K562 (cell line): ENCODE data around the gene CMBL.

Experiments
- DACH1 ChIP-seq: fragments of 450-650 bp; IDR thresholded peaks from 2 replicates; pipeline ENCODE4 v1.6.1; 2018; ENCODE audit not compliant: partially characterized antibody
- KDM4B ChIP-seq, 2 experiments: fragments of 450-650 bp in 1 of 2; sonication (generic) in 1 of 2; IDR thresholded peaks; 2 replicates each; pipeline ENCODE4 v1.6.1; 2016 to 2017; ENCODE audit warnings: borderline replicate concordance in 2 of 2, antibody characterized with exemption in 1 of 2, low read depth in 1 of 2, mild to moderate bottlenecking in 1 of 2
- MIER1 ChIP-seq: fragments of 450-650 bp; IDR thresholded peaks from 2 replicates; pipeline ENCODE4 v1.6.1; 2016; ENCODE audit warnings: antibody characterized with exemption, mild to moderate bottlenecking, low read depth
- MXI1 ChIP-seq: IDR thresholded peaks from 2 replicates; pipeline ENCODE4 v1.6.1; 2011; ENCODE audit warnings: low read depth, mild to moderate bottlenecking, improper control_type of control experiment, low read length
- NUFIP1 ChIP-seq: fragments of 450-650 bp; IDR thresholded peaks from 2 replicates; pipeline ENCODE4 v1.6.1; 2018; ENCODE audit not compliant: partially characterized antibody
- RFX5 ChIP-seq: IDR thresholded peaks from 2 replicates; pipeline ENCODE4 v1.6.1; 2011; ENCODE audit warnings: low read depth, mild to moderate bottlenecking, improper control_type of control experiment, low read length
- SMC3 ChIP-seq: conservative IDR thresholded peaks from 2 replicates; pipeline ENCODE4 v1.6.1; 2011; ENCODE audit warnings: low read depth, low read length, improper control_type of control experiment; ENCODE audit not compliant: insufficient read depth
- SNRNP70 ChIP-seq: fragments of 200-400 bp; formaldehyde crosslinking; optimal IDR thresholded peaks from 2 replicates; pipeline ENCODE3; 2017; ENCODE audit warnings: low read depth, low read length
- TAF15 ChIP-seq: fragments of 200-400 bp; formaldehyde crosslinking; IDR thresholded peaks from 2 replicates; pipeline ENCODE4 v1.6.1; 2017; ENCODE audit warnings: mild to moderate bottlenecking, low read depth, low read length, moderate library complexity
- TRIM28 ChIP-seq: fragments of 450-650 bp; IDR thresholded peaks from 2 replicates; pipeline ENCODE4 v1.6.1; 2017
- ZBTB43 ChIP-seq: sonication (generic); formaldehyde crosslinking; IDR thresholded peaks from 2 replicates; pipeline ENCODE4 v1.8.0; 2023; ENCODE audit warnings: mild to moderate bottlenecking, missing genetic modification reagents
- ZBTB7A ChIP-seq: IDR thresholded peaks from 2 replicates; pipeline ENCODE4 v1.6.1; 2011; ENCODE audit warnings: low read depth, mild to moderate bottlenecking, low read length, moderate library complexity, borderline replicate concordance; ENCODE audit not compliant: control insufficient read depth
- ZNF280B ChIP-seq: fragments of 250-450 bp; sonication (Bioruptor Pico); IDR thresholded peaks from 2 replicates; pipeline ENCODE4 v1.5.1; 2021; ENCODE audit warnings: mild to moderate bottlenecking

GRCh38 chr5:10266137-10266536 is 41.6 kb downstream of the CMBL start:
- TF ChIP-seq KDM4B (IDR thresholded peaks at IDR 0.05; ENCODE audit: borderline replicate concordance in 2 of 2, low read depth in 1 of 2) (no peak), SMC3 (no peak), ZBTB43 (CRISPR knock-in tag) (no peak), ZNF280B (no peak), TRIM28 (no peak), MIER1 (no peak), DACH1 (no peak), NUFIP1 (no peak), RFX5 (no peak), ZBTB7A (no peak), MXI1 (no peak), TAF15 (no peak), SNRNP70 (no peak)
